H1 (cell line): ENCODE results near the gene NSUN6. TPM values are rescaled to one million over a fixed set of nuclear protein-coding genes. Genes with fewer than 3 reads are reported as not detected.

ENCODE experiments used
- BCL11A ChIP-seq, 2 experiments: IDR thresholded peaks; one replicate each; pipeline ENCODE4 v1.6.1; 2011; ENCODE audit warnings: low read depth in 2 of 2, low read length in 2 of 2, mild to moderate bottlenecking in 2 of 2
- BRCA1 ChIP-seq: IDR thresholded peaks from 2 replicates; pipeline ENCODE4 v1.6.1; 2012; ENCODE audit warnings: low read depth, low read length, improper control_type of control experiment
- CHD7 ChIP-seq: fragments of 300-600 bp; sonication (generic); IDR thresholded peaks from 2 replicates; pipeline ENCODE4 v1.7.1; 2012; ENCODE audit warnings: low read length, moderate library complexity, mild to moderate bottlenecking, inconsistent platforms; ENCODE audit not compliant: insufficient replicate concordance
- CREB1 ChIP-seq: IDR thresholded peaks from 2 replicates; pipeline ENCODE4 v1.6.1; 2012; ENCODE audit warnings: inconsistent platforms
- FOSL1 ChIP-seq: IDR thresholded peaks from 2 replicates; pipeline ENCODE4 v1.6.1; 2011; ENCODE audit warnings: mild to moderate bottlenecking, low read depth, low read length, moderate library complexity; ENCODE audit not compliant: insufficient read depth
- KDM4A ChIP-seq: IDR thresholded peaks from one replicate; pipeline ENCODE4 v1.7.1; 2012; ENCODE audit warnings: low read depth, mild to moderate bottlenecking, moderate library complexity, low read length, inconsistent platforms; ENCODE audit not compliant: severe bottlenecking
- MAX ChIP-seq: IDR thresholded peaks from 2 replicates; pipeline ENCODE4 v1.6.1; 2012; ENCODE audit warnings: inconsistent platforms
- RNF2 ChIP-seq: fragments of 200-900, 300-1000 bp; sonication (generic); IDR thresholded peaks from 2 replicates; pipeline ENCODE4 v1.7.1; 2016; ENCODE audit warnings: borderline replicate concordance, low read depth, mild to moderate bottlenecking, antibody characterized with exemption, low read length; ENCODE audit not compliant: poor library complexity, severe bottlenecking; ENCODE audit errors: missing control alignments
- SIX5 ChIP-seq: IDR thresholded peaks from 2 replicates; pipeline ENCODE4 v1.6.1; 2011; ENCODE audit warnings: mild to moderate bottlenecking, low read depth, low read length
- SP2 ChIP-seq: IDR thresholded peaks from 2 replicates; pipeline ENCODE4 v1.6.1; 2012; ENCODE audit warnings: mild to moderate bottlenecking, low read length, inconsistent platforms
- TBP ChIP-seq: IDR thresholded peaks from 2 replicates; pipeline ENCODE4 v1.6.1; 2011; ENCODE audit warnings: low read depth, low read length, improper control_type of control experiment
- TCF12 ChIP-seq: IDR thresholded peaks from 2 replicates; pipeline ENCODE4 v1.6.1; 2011; ENCODE audit warnings: low read depth, mild to moderate bottlenecking, low read length
- polyA plus RNA-seq, 7 experiments: library from polyadenylated mRNA; depleted of rRNA in 3 of 7; stranded (reverse) in 5 of 7; unstranded in 2 of 7; fragments of >200 nt in 5 of 7; fragments of 200-250 nt in 2 of 7; gene quantifications; 1 replicate in 5 of 7; 2 replicates in 1 of 7; 4 replicates in 1 of 7; pipeline versions ENCODE4 v1.2.1 to v1.2.3, GENCODE V29; 2011 to 2013; ENCODE audit warnings: missing spikeins in 2 of 7, mixed read lengths in 2 of 7
- total RNA-seq: library from RNA; stranded (reverse); fragmentation: NEBNext Ultra II Directional; extraction: Animal tissue kit (Norgen Biotek cat#: 25700); gene quantifications from 2 replicates; pipeline ENCODE4 v1.2.1, GENCODE V29; 2021

Gene NSUN6
- total and polyA plus RNA-seq, 2 of the 8 experiments (the other 6 are each of a cell fraction or from before 2014, with no cell fraction given), result 5.9 to 14.4 TPM

GRCh38 chr10:18551473-18551872 lies 99.9 kb downstream of the NSUN6 start (continued):
- TF ChIP-seq CHD7 (no peak), MAX (no peak), SP2 (no peak), SIX5 (no peak), BRCA1 (no peak), TBP (no peak), RNF2 (no peak), TCF12 (no peak), CREB1 (no peak), FOSL1 (no peak), BCL11A (IDR thresholded peaks at IDR 0.05; ENCODE audit: low read depth in 2 of 2, low read length in 2 of 2) (no peak), KDM4A (no peak)
